UCSD-AML1 (cell line): Measurements from ENCODE around the gene COLGALT1.
"Not testable (repeated sequence)": the region's sequence is repeated elsewhere in the genome, so short reads cannot be mapped to it uniquely, and the experiment has no call there.

Experiments
- DNase-seq: peaks from one replicate; lab custom pipeline; 2025; ENCODE audit not compliant: unreplicated experiment; lab: John Stamatoyannopoulos, UW

COLGALT1 gene

GRCh38 chr19:17555480-17555928 lies at the start of gene COLGALT1:
Gene COLGALT1 (plus strand): TSS chr19:17555649. CDS start chr19:17555714, 65 bp downstream.
- peak; percentile 99 for DNase-seq

GRCh38 chr19:17506745-17507144 lies 48.7 kb upstream of the COLGALT1 start:
- no peak for DNase-seq

- DNase-seq: not testable (repeated sequence)
These were observed 46.9 kb upstream of the COLGALT1 start for GRCh38 chr19:17508558-17508933.

- DNase-seq: peak; percentile 22
These were observed 45.0 kb upstream of the COLGALT1 start for GRCh38 chr19:17510220-17510993.

GRCh38 chr19:17511724-17512573 lies 43.5 kb upstream of the COLGALT1 start:
- peak; percentile 95 for DNase-seq

GRCh38 chr19:17512574-17512939 lies 42.9 kb upstream of the COLGALT1 start:
- DNase-seq: no peak

GRCh38 chr19:17515408-17516149 lies 39.9 kb upstream of the COLGALT1 start:
- DNase-seq: no peak

- no peak for DNase-seq
These were observed 37.6 kb upstream of the COLGALT1 start for GRCh38 chr19:17517898-17518297.

GRCh38 chr19:17518654-17519053 lies 36.8 kb upstream of the COLGALT1 start:
- DNase-seq: not testable (repeated sequence)

GRCh38 chr19:17519967-17520366 lies 35.5 kb upstream of the COLGALT1 start:
- DNase-seq: no peak

GRCh38 chr19:17520865-17521264 lies 34.6 kb upstream of the COLGALT1 start:
- DNase-seq: no peak

- peak; percentile 87 for DNase-seq
These were observed 32.2 kb upstream of the COLGALT1 start for GRCh38 chr19:17522988-17523872.

- DNase-seq: no peak
These were observed 30.8 kb upstream of the COLGALT1 start for GRCh38 chr19:17524651-17525050.

- DNase-seq: no peak
These were observed 30.3 kb upstream of the COLGALT1 start for GRCh38 chr19:17525141-17525540.

- DNase-seq: no peak
These were observed 28.5 kb upstream of the COLGALT1 start for GRCh38 chr19:17526922-17527321.

GRCh38 chr19:17527326-17527725 lies 28.1 kb upstream of the COLGALT1 start:
- no peak for DNase-seq

- no peak for DNase-seq
These were observed 26.8 kb upstream of the COLGALT1 start for GRCh38 chr19:17528610-17529009.

- no peak for DNase-seq
These were observed 25.9 kb upstream of the COLGALT1 start for GRCh38 chr19:17529239-17530158.

- DNase-seq: peak; percentile 21
These were observed 24.9 kb upstream of the COLGALT1 start for GRCh38 chr19:17530586-17530985.
